HG03097 (cell line): Measurements from ENCODE around the gene IGF1R.
"Not testable (repeated sequence)": the region's sequence is repeated elsewhere in the genome, so short reads cannot be mapped to it uniquely, and the experiment has no call there.

Experiments used
- ATAC-seq: cut with Tn5 transposase; IDR thresholded peaks from one replicate; pipeline ENCODE4 v1.9.1; 2021; ENCODE audit not compliant: unreplicated experiment, low FRiP score

The IGF1R gene

GRCh38 chr15:98967096-98967495 is 318.8 kb downstream of the IGF1R start:
- ATAC-seq, result no peak

GRCh38 chr15:98967916-98968315 is 319.6 kb downstream of the IGF1R start:
- no peak for ATAC-seq

- ATAC-seq, result no peak
These were observed 320.2 kb downstream of the IGF1R start for GRCh38 chr15:98968576-98968975.

- no peak for ATAC-seq
These were observed 320.9 kb downstream of the IGF1R start for GRCh38 chr15:98969126-98969735.

- no peak for ATAC-seq
These were observed 322.5 kb downstream of the IGF1R start for GRCh38 chr15:98970799-98971198.

- ATAC-seq, result no peak
These were observed 328.2 kb downstream of the IGF1R start for GRCh38 chr15:98976500-98976899.

- no peak for ATAC-seq
These were observed 329.1 kb downstream of the IGF1R start for GRCh38 chr15:98977441-98977840.

GRCh38 chr15:98978153-98978552 is 329.8 kb downstream of the IGF1R start:
- no peak for ATAC-seq

GRCh38 chr15:98980899-98981228 is 332.5 kb downstream of the IGF1R start:
- no peak for ATAC-seq

- ATAC-seq, result no peak
These were observed 333.7 kb downstream of the IGF1R start for GRCh38 chr15:98981851-98982722.

- ATAC-seq, result no peak
These were observed 335.0 kb downstream of the IGF1R start for GRCh38 chr15:98983334-98983733.

GRCh38 chr15:98986281-98986680 is 337.9 kb downstream of the IGF1R start:
- no peak for ATAC-seq

GRCh38 chr15:98994892-98995291 is 346.6 kb downstream of the IGF1R start:
- no peak for ATAC-seq

GRCh38 chr15:98996169-98996568 is 347.8 kb downstream of the IGF1R start:
- ATAC-seq, result no peak

- ATAC-seq, result no peak
These were observed 348.3 kb downstream of the IGF1R start for GRCh38 chr15:98996624-98997023.

GRCh38 chr15:98997312-98997711 is 349.0 kb downstream of the IGF1R start:
- ATAC-seq, result no peak

GRCh38 chr15:98997755-98998154 is 349.4 kb downstream of the IGF1R start:
- ATAC-seq, result no peak

GRCh38 chr15:98998279-98998678 is 349.9 kb downstream of the IGF1R start:
- no peak for ATAC-seq

GRCh38 chr15:98999233-98999632 is 350.9 kb downstream of the IGF1R start:
- ATAC-seq, result no peak

GRCh38 chr15:99002226-99002625 is 353.9 kb downstream of the IGF1R start:
- no peak for ATAC-seq

GRCh38 chr15:99003317-99003716 is 355.0 kb downstream of the IGF1R start:
- not testable (repeated sequence) for ATAC-seq
